HG03571 (cell line): ENCODE results near the gene OR51M1.

ENCODE experiments used
- ATAC-seq: cut with Tn5 transposase; IDR thresholded peaks from one replicate; pipeline ENCODE4 v1.9.1; 2021; ENCODE audit not compliant: unreplicated experiment

OR51M1 gene

GRCh38 chr11:5380740-5381342, 2.8 kb upstream of the OR51M1 start:
- no peak for ATAC-seq

GRCh38 chr11:5384335-5384734, 723 bp downstream of the OR51M1 start:
- no peak for ATAC-seq

GRCh38 chr11:5390210-5390609, 6.6 kb downstream of the OR51M1 start:
- ATAC-seq: no peak

GRCh38 chr11:5394091-5394490, 10.5 kb downstream of the OR51M1 start:
- ATAC-seq: no peak

- no peak for ATAC-seq
These were observed 15.3 kb downstream of the OR51M1 start for GRCh38 chr11:5398936-5399335.

GRCh38 chr11:5405173-5405572, 21.6 kb downstream of the OR51M1 start:
- ATAC-seq: no peak

- no peak for ATAC-seq
These were observed 37.4 kb downstream of the OR51M1 start for GRCh38 chr11:5420993-5421392.

GRCh38 chr11:5421811-5422210, 38.2 kb downstream of the OR51M1 start, which contains the start of gene OR51Q1:
TSS of gene OR51Q1 (plus strand) at chr11:5422111. CDS start at chr11:5422201, 90 bp downstream.
- no peak for ATAC-seq

GRCh38 chr11:5423131-5423530, 39.5 kb downstream of the OR51M1 start:
- no peak for ATAC-seq

GRCh38 chr11:5441414-5441813, 57.8 kb downstream of the OR51M1 start, which contains the start of gene OR51I1:
TSS of gene OR51I1 (minus strand) at chr11:5441514. CDS start at chr11:5441514, 0 bp downstream.
- ATAC-seq: no peak
